ENCODE results near the gene SENP2.

Gene SENP2

DNA sequence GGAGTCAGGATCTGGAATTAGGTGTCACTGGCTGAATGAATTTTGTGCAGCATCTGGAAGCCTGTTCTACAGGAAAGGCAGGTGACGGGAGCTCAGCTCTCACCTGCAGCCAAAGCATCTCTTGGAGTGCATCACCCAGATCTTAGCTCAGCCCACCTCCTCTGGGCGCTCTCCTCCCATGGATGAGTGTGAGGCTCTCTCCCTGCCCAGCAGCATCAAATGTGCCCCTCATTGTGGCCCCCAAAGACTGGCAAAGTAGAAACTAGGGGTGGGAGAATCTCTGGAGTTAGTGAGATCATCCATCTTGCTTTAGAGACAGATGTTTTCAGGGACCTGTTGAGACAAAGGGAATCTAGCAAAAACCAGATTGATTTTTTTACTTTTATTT, 68.7 kb downstream of the SENP2 start:
- peaks cover 58 to 59% of the 10 kb centered on the region in 2 experiments for H3K36me3 ChIP-seq (ENCODE audit: control insufficient read depth in 1 of 2, insufficient read depth in 2 of 2, low read depth in 1 of 2, low read length in 2 of 2)
- no peak overlapping the region for H3K9ac ChIP-seq (ENCODE audit: low read length)
- no peak overlapping the region for H4K8ac ChIP-seq (ENCODE audit: low read length)
- no peak overlapping the region for H2BK5ac ChIP-seq (ENCODE audit: low read depth, low read length, poor library complexity, severe bottlenecking)
- H2AFZ ChIP-seq (ENCODE audit: low read depth, low read length), result no peak overlapping the region
- H3K9me3 ChIP-seq (ENCODE audit: control insufficient read depth, low read length), result no peaks in the 10 kb centered on the region
- H2AK5ac ChIP-seq (ENCODE audit: low read length, severe bottlenecking), result no peak overlapping the region
- H3K27ac ChIP-seq (ENCODE audit: low read length, poor library complexity, severe bottlenecking), result no peak overlapping the region
- H3K4ac ChIP-seq (ENCODE audit: low read depth in 1 of 2, low read length in 2 of 2), result no peak overlapping the region
- peaks cover 32% of the 10 kb centered on the region for H3K79me1 ChIP-seq (replicated peaks; ENCODE audit: low read length, poor library complexity, severe bottlenecking)
- no peak overlapping the region for H2BK120ac ChIP-seq (ENCODE audit: low read depth, low read length)
- no peak for DNase-seq
- H3K18ac ChIP-seq (ENCODE audit: low read depth in 1 of 2, low read length in 2 of 2), result no peak overlapping the region
- H3K14ac ChIP-seq (ENCODE audit: low read length in 2 of 2), result no peak overlapping the region
- peaks cover 29% of the 10 kb centered on the region for H3K4me1 ChIP-seq (ENCODE audit: control insufficient read depth, insufficient read depth, low read depth, low read length)
- 100% methylated on average over 2 of the region's 2 CpGs for WGBS
- no peak overlapping the region for H3K4me2 ChIP-seq (ENCODE audit: low read length, poor library complexity, severe bottlenecking)
- no peak overlapping the region for H3K23ac ChIP-seq (ENCODE audit: low read length in 2 of 2)
- H2BK15ac ChIP-seq (ENCODE audit: low read depth, poor library complexity, severe bottlenecking), result no peak overlapping the region
- no peak overlapping the region for H2BK12ac ChIP-seq (ENCODE audit: low read length in 2 of 2)
- H3K27me3 ChIP-seq (ENCODE audit: control insufficient read depth in 1 of 2, insufficient read depth in 1 of 2, low read length in 2 of 2), result no peaks in the 10 kb centered on the region
- H3K4me3 ChIP-seq (ENCODE audit: insufficient read depth in 1 of 2, low read depth in 1 of 2, low read length in 2 of 2), result no peak overlapping the region
- no peak overlapping the region for H4K91ac ChIP-seq (ENCODE audit: low read length)

GRCh38 chr3:185655426-185656320, 69.6 kb downstream of the SENP2 start:
- Histone ChIP-seq H3K4me2 (ENCODE audit: low read length, poor library complexity, severe bottlenecking) (no peak overlapping the region), H3K18ac (ENCODE audit: low read depth in 1 of 2, low read length in 2 of 2) (no peak overlapping the region), H3K4me3 (ENCODE audit: insufficient read depth in 1 of 2, low read depth in 1 of 2, low read length in 2 of 2) (no peak overlapping the region), H2BK120ac (ENCODE audit: low read depth, low read length) (no peak overlapping the region), H3K27me3 (ENCODE audit: control insufficient read depth in 1 of 2, insufficient read depth in 1 of 2, low read length in 2 of 2) (no peaks in the 10 kb centered on the region), H3K4me1 (ENCODE audit: control insufficient read depth, insufficient read depth, low read depth, low read length) (peaks cover 33% of the 10 kb centered on the region), H4K91ac (ENCODE audit: low read length) (no peak overlapping the region), H3K79me1 (replicated peaks; ENCODE audit: low read length, poor library complexity, severe bottlenecking) (peaks cover 36% of the 10 kb centered on the region), H3K9ac (ENCODE audit: low read length) (peak overlapping the region; percentile 71), H2BK15ac (ENCODE audit: low read depth, poor library complexity, severe bottlenecking) (no peak overlapping the region), H2BK5ac (ENCODE audit: low read depth, low read length, poor library complexity, severe bottlenecking) (no peak overlapping the region), H3K4ac (ENCODE audit: low read depth in 1 of 2, low read length in 2 of 2) (peak overlapping the region in 1 of 2 experiments; percentile 59), H3K36me3 (ENCODE audit: control insufficient read depth in 1 of 2, insufficient read depth in 2 of 2, low read depth in 1 of 2, low read length in 2 of 2) (peaks cover 57 to 66% of the 10 kb centered on the region in 2 experiments), H2BK12ac (ENCODE audit: low read length in 2 of 2) (no peak overlapping the region), H3K23ac (ENCODE audit: low read length in 2 of 2) (no peak overlapping the region), H4K8ac (ENCODE audit: low read length) (peak overlapping the region; percentile 35), H2AFZ (ENCODE audit: low read depth, low read length) (no peak overlapping the region), H3K14ac (ENCODE audit: low read length in 2 of 2) (no peak overlapping the region), H3K27ac (ENCODE audit: low read length, poor library complexity, severe bottlenecking) (peak overlapping the region; percentile 85), H3K9me3 (ENCODE audit: control insufficient read depth, low read length) (no peaks in the 10 kb centered on the region), H2AK5ac (ENCODE audit: low read length, severe bottlenecking) (no peak overlapping the region)
- no peak for DNase-seq
- WGBS, result 87% methylated on average over 11 of the region's 12 CpGs

DNA sequence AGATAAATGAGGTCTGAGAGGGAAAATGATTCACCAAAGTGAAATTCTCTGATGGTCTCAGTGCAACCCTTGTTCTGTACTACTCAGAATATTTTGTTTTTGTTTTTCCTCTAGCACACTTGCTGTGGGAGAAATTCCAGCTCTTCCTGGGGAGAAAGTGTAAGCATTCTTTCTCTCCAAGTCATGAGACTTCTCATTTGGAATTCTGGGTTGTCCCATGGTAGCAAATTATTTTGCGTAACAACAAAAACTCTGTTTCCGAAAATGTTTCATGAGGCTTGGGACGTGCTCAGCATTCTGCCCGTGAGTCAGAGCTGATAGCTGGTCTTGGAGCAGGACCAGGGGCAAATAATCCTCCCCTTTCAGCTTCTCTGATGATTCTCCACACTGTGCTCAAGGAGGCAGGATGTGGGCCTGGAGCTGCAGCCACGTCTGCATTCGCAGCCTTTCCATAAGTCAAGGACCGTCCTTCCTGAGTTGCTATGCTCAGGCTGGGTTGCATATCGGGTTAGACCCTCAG, 70.3 kb downstream of the SENP2 start:
- H3K9ac ChIP-seq (ENCODE audit: low read length), result peak overlapping the region; percentile 73
- H2AK5ac ChIP-seq (ENCODE audit: low read length, severe bottlenecking), result no peak overlapping the region
- no peak overlapping the region for H2BK120ac ChIP-seq (ENCODE audit: low read depth, low read length)
- DNase-seq, result peak; percentile 96
- no peak overlapping the region for H3K4me2 ChIP-seq (ENCODE audit: low read length, poor library complexity, severe bottlenecking)
- peaks cover 53 to 66% of the 10 kb centered on the region in 2 experiments for H3K36me3 ChIP-seq (ENCODE audit: control insufficient read depth in 1 of 2, insufficient read depth in 2 of 2, low read depth in 1 of 2, low read length in 2 of 2)
- no peak overlapping the region for H2BK15ac ChIP-seq (ENCODE audit: low read depth, poor library complexity, severe bottlenecking)
- no peak overlapping the region for H3K4ac ChIP-seq (ENCODE audit: low read depth in 1 of 2, low read length in 2 of 2)
- H4K91ac ChIP-seq (ENCODE audit: low read length), result no peak overlapping the region
- no peak overlapping the region for H3K4me3 ChIP-seq (ENCODE audit: insufficient read depth in 1 of 2, low read depth in 1 of 2, low read length in 2 of 2)
- H3K14ac ChIP-seq (ENCODE audit: low read length in 2 of 2), result no peak overlapping the region
- no peaks in the 10 kb centered on the region for H3K9me3 ChIP-seq (ENCODE audit: control insufficient read depth, low read length)
- H3K27me3 ChIP-seq (ENCODE audit: control insufficient read depth in 1 of 2, insufficient read depth in 1 of 2, low read length in 2 of 2), result no peaks in the 10 kb centered on the region
- no peak overlapping the region for H2BK5ac ChIP-seq (ENCODE audit: low read depth, low read length, poor library complexity, severe bottlenecking)
- no peak overlapping the region for H4K8ac ChIP-seq (ENCODE audit: low read length)
- H3K4me1 ChIP-seq (ENCODE audit: control insufficient read depth, insufficient read depth, low read depth, low read length), result peaks cover 33% of the 10 kb centered on the region
- peak overlapping the region; percentile 85 for H3K27ac ChIP-seq (ENCODE audit: low read length, poor library complexity, severe bottlenecking)
- no peak overlapping the region for H3K23ac ChIP-seq (ENCODE audit: low read length in 2 of 2)
- H3K79me1 ChIP-seq (replicated peaks; ENCODE audit: low read length, poor library complexity, severe bottlenecking), result peaks cover 32% of the 10 kb centered on the region
- H2BK12ac ChIP-seq (ENCODE audit: low read length in 2 of 2), result no peak overlapping the region
- no peak overlapping the region for H3K18ac ChIP-seq (ENCODE audit: low read depth in 1 of 2, low read length in 2 of 2)
- 4% methylated on average over 6 of the region's 8 CpGs for WGBS
- no peak overlapping the region for H2AFZ ChIP-seq (ENCODE audit: low read depth, low read length)

- WGBS, result 98% methylated on average over 12 of the region's 12 CpGs
- Histone ChIP-seq H3K4ac (ENCODE audit: low read depth in 1 of 2, low read length in 2 of 2) (peak overlapping the region; percentile 12 to 76), H3K9ac (ENCODE audit: low read length) (peak overlapping the region; percentile 73), H2BK120ac (ENCODE audit: low read depth, low read length) (peak overlapping the region; percentile 56), H3K9me3 (ENCODE audit: control insufficient read depth, low read length) (no peaks in the 10 kb centered on the region), H2AFZ (ENCODE audit: low read depth, low read length) (no peak overlapping the region), H3K4me1 (ENCODE audit: control insufficient read depth, insufficient read depth, low read depth, low read length) (peaks cover 35% of the 10 kb centered on the region), H2BK5ac (ENCODE audit: low read depth, low read length, poor library complexity, severe bottlenecking) (no peak overlapping the region), H2BK12ac (ENCODE audit: low read length in 2 of 2) (peak overlapping the region in 1 of 2 experiments; percentile 60), H3K4me3 (ENCODE audit: insufficient read depth in 1 of 2, low read depth in 1 of 2, low read length in 2 of 2) (no peak overlapping the region), H2AK5ac (ENCODE audit: low read length, severe bottlenecking) (peak overlapping the region; percentile 63), H3K18ac (ENCODE audit: low read depth in 1 of 2, low read length in 2 of 2) (peak overlapping the region; percentile 42 to 79), H3K4me2 (ENCODE audit: low read length, poor library complexity, severe bottlenecking) (no peak overlapping the region), H4K8ac (ENCODE audit: low read length) (peak overlapping the region; percentile 29), H3K14ac (ENCODE audit: low read length in 2 of 2) (peak overlapping the region in 1 of 2 experiments; percentile 13), H3K27ac (ENCODE audit: low read length, poor library complexity, severe bottlenecking) (peak overlapping the region; percentile 85), H3K23ac (ENCODE audit: low read length in 2 of 2) (no peak overlapping the region), H3K79me1 (replicated peaks; ENCODE audit: low read length, poor library complexity, severe bottlenecking) (peaks cover 28% of the 10 kb centered on the region), H3K36me3 (ENCODE audit: control insufficient read depth in 1 of 2, insufficient read depth in 2 of 2, low read depth in 1 of 2, low read length in 2 of 2) (peaks cover 48 to 64% of the 10 kb centered on the region in 2 experiments), H3K27me3 (ENCODE audit: control insufficient read depth in 1 of 2, insufficient read depth in 1 of 2, low read length in 2 of 2) (no peaks in the 10 kb centered on the region), H2BK15ac (ENCODE audit: low read depth, poor library complexity, severe bottlenecking) (no peak overlapping the region), H4K91ac (ENCODE audit: low read length) (peak overlapping the region; percentile 22)
- no peak for DNase-seq
Measured at GRCh38 chr3:185657211-185657610, 71.1 kb downstream of the SENP2 start.
